ENCODE results near the gene FNTB.

FNTB gene

DNA sequence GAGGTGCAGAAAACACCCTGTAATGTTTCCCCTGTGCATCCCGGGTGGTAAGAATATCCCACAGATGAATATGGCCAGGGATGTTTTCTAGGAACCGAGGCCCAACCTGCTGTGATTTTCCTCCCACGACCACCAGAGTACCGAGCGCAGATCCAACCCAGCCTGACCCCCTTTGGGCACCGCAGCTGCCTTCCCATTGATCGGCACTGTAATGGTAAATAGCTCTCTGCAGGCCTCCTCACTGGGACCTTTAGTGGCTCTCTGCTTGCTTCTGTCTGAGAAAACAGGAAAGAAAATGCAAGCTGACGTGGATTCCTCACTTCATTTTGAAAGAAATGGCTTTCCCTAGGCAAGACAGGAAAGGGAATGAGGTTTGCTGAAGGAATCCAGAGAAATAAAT lies 12.1 kb upstream of the FNTB start:
- in situ Hi-C loops (cut with MboI; ENCODE audit: low sequenced_read_pairs) = no loop called here

DNA sequence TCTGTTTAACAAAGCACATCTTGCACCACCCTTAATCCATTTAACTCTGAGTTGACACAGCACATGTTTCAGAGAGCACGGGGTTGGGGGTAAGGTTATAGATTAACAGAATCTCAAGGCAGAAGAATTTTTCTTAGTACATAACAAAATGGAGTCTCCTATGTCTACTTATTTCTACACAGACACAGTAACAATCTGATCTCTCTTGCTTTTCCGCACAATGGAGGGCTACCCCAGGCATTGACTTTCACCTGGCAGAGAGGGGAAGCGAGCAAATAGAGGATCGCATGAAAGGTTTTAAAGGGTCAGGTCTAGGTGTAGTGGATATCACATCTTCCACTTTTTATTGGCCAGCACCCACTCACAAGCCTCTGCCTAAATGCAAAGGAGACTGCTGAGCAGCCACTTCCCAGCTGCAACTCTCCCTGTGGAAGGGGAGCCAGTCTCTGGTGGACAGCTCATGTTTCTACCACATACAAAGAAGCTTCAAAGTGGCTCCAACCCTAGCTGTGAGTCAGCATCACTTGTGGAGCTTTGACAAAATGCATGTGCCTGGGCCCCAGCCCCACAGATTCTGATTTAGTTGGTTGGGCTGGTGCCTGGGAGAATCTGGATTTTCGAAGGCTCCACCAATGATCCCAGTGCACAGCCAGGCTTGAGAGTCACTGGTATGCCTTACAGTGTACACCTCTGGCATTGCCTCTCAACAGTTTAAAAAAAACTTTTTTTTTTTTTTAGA lies 7.2 kb upstream of the FNTB start:
- in situ Hi-C loops (cut with MboI; ENCODE audit: low sequenced_read_pairs) = no loop called here

- in situ Hi-C loops (cut with MboI; ENCODE audit: low sequenced_read_pairs) = no loop called here
Observed at GRCh38 chr14:64983439-64984310, 3.0 kb upstream of the FNTB start.

GRCh38 chr14:64987438-64987767 lies 708 bp downstream of the FNTB start:
- in situ Hi-C loops (cut with MboI; ENCODE audit: low sequenced_read_pairs) = no loop called here

GRCh38 chr14:64990296-64990695 lies 3.6 kb downstream of the FNTB start:
- in situ Hi-C loops (cut with MboI; ENCODE audit: low sequenced_read_pairs) = no loop called here

DNA sequence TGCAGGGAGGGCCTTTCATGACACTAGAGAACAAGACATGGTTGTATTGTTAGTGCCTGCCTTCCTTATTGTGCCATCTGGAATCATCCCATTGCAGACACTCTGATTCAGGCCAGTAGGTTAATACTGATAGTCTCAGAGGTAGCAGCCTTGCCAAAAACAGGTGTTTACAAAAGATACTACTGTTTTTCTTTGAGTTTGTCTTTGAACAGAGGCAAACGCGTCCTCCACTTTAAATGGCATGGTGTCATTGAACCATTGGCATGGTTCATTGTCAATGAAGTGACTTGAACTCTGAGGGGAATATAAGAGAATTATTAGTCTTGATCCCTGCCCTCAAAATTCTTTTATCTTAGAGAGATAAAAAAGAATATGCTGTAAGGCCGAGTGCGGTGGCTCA lies 4.2 kb downstream of the FNTB start:
- in situ Hi-C loops (cut with MboI; ENCODE audit: low sequenced_read_pairs) = no loop called here

GRCh38 chr14:64992328-64992885 lies 5.7 kb downstream of the FNTB start:
- in situ Hi-C loops (cut with MboI; ENCODE audit: low sequenced_read_pairs) = no loop called here

DNA sequence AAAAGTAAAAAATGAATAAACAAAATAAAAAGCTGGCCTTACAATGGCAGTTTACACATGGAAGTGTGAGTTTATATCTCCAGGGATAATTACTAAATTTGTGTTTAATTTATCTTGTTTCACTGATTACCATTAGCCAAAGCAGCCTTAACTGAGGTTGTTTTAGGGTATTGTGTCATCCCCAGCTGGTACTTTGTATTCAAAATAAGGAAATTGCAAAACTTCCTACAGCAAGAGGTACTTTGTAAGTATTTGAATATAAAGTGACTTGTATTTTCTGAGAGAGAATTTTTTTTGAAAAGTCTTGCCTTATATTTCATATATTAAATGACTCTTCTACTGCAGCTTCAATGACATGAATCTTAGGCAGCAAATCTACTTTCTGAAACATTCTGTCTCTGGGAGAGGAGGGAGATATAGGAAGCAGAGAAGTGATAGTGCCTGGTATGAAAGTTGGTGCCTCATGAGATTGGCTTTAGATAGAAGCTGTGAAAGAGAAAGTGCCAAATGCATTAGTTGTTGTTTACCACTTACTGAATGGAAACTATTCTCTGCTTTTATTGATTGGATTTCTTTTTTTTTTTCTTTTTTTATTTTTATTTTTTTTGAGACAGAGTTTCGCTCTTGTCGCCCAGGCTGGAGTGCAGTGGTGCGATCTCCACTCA lies 6.7 kb downstream of the FNTB start:
- in situ Hi-C loops (cut with MboI; ENCODE audit: low sequenced_read_pairs) = no loop called here

- in situ Hi-C loops (cut with MboI; ENCODE audit: low sequenced_read_pairs) = no loop called here
Observed at GRCh38 chr14:64994540-64994939, 7.8 kb downstream of the FNTB start.

- in situ Hi-C loops (cut with MboI; ENCODE audit: low sequenced_read_pairs) = no loop called here
Observed at GRCh38 chr14:64995291-64995690, 8.6 kb downstream of the FNTB start.

DNA sequence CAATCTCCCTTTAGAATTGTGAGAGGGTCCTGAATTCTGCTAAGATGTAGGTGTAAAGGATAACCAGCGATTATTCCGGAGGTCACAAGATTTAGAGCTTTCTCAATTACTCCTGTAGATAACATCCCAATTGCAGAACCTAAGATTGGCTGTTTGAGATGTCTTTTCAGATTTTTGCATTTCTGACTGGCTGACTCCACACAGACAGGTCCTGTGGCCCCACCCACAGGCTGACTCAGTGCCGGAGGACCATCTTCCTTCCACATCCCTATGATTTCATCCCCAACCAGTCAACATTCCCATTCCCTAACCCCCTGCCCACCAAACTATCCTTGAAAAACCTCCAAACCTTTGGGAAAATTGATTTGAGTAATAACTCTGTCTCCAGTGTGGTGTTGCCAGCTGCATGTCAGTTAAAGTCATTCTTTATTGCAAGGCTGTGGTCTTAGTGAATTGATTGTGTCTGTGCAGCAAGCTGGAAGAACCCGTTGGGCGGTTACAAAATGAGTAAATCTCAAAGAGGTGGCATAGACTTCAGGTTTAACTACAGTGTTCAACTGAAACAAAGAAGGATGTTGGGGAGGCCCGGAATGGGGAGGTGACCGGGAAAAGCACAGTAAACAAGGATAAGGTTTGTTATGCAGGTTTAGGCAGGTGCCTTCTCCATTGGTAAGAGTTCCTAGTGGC lies 10.6 kb downstream of the FNTB start:
- in situ Hi-C loops (cut with MboI; ENCODE audit: low sequenced_read_pairs) = no loop called here

DNA sequence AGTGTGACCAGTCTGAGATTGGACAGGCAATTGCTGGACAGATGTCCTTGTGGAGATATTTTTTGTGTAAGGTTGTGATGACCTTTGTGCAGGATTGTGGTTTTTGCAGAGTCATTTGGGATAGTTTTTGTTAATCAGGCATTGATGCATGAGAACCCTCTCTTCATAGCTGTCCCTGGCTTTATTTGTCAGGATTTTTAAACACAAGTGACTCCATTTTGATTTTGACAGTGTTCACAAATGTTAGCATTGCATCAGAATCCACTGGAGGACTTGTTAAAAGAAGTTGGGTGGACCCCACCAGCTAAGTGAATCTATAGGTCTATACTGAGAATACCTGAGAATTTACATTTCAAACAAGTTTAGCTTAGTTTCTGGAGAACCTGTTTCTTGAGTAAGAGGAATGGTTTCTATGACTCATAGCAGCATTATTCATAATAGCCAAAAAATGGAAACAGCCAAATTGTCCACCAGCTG lies 11.8 kb downstream of the FNTB start:
- in situ Hi-C loops (cut with MboI; ENCODE audit: low sequenced_read_pairs) = no loop called here

GRCh38 chr14:65000898-65001591 lies 14.3 kb downstream of the FNTB start:
- in situ Hi-C loops (cut with MboI; ENCODE audit: low sequenced_read_pairs) = no loop called here

- in situ Hi-C loops (cut with MboI; ENCODE audit: low sequenced_read_pairs) = no loop called here
Observed at GRCh38 chr14:65001723-65002122, 15.0 kb downstream of the FNTB start.

DNA sequence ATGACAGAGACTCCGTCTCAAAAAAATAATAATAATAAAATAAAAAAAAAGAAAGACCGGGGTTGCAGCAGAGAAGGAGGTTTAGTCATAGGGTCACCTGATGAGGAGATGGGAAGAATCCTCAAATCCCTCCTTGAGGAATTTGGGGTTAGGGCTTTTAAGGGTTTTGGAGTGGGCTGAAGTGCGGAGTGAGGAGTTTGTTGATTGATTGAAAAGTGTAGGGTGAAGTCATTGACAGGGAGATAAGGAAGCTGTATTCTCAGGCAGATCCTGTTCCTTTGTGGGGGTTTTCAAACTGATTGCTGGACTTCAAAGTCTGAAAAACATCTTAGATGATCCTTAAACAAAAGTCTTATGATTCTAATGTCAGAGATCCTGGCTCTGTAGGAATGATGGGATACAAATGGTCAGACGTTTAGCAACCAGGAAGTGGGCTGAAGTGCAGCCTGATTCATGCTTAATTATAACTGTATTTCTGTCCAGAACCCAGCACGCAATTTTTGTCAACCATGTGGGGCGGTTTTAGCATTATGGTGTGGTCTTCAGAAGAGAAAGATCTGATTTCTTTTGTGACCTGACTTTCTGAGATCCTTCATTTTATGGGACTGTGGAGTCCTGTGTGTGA lies 16.0 kb downstream of the FNTB start:
- in situ Hi-C loops (cut with MboI; ENCODE audit: low sequenced_read_pairs) = no loop called here

DNA sequence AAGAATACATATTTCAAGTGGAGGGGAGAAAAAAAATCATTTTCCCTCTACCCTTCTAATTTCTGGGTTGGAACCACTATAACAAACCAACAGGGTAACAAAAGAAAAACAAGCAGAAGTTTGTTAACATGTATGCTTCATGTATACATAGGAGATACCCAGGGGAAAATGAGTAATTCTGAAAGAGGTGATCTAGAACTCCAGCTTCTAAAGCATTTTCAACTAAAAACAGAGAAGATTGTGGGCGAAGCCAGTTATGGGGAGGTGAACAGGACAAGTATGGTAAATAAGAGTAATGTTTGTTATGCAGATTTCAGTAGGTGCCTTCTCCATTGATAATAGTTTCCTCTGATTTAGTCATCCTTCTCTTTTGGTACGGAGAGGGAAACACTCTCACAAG lies 16.7 kb downstream of the FNTB start:
- in situ Hi-C loops (cut with MboI; ENCODE audit: low sequenced_read_pairs) = no loop called here

- in situ Hi-C loops (cut with MboI; ENCODE audit: low sequenced_read_pairs) = no loop called here
Observed at GRCh38 chr14:65006261-65006721, 19.6 kb downstream of the FNTB start.

- in situ Hi-C loops (cut with MboI; ENCODE audit: low sequenced_read_pairs) = no loop called here
Observed at GRCh38 chr14:65007202-65007601, 20.5 kb downstream of the FNTB start.

DNA sequence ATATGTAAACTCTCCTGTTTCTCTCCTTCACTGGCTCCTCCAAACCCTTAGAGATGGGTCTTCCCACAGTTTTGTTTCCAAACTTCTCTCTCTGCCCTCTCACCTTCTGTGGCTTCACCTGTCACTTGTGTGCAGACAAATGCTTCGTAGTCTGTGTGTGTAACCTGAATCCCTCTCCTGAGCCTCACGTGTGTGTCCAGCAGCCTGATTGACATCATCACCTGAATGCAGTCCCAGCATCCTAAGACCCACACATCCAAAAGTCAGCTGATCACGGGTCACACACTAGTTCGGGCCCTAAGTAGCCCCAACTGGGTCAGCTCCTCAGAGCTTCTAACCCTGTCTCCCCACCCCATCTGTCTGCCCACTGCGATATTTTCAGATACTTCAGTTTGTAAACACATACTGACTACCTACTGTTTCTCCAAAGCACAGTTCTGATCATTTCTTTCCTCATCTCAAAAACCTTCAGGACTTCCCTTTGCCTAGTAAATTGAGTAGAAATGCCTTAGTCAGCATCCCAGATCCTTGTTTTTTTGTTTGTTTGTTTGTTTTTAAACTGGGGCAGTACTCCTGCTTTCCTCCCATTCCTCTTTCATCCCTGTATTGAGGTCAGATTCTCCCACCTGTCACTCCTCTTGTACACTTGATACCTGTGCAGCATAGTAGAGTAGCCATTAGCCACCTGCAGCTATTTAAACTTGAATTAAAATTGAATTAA lies 23.7 kb downstream of the FNTB start:
- in situ Hi-C loops (cut with MboI; ENCODE audit: low sequenced_read_pairs) = no loop called here
